GM12891 (cell line): ENCODE results near the gene CCDC71.

ENCODE experiments used
- PAX5 ChIP-seq: IDR thresholded peaks from 2 replicates; pipeline ENCODE4 v1.6.1; 2011; ENCODE audit warnings: low read length, moderate library complexity, mild to moderate bottlenecking; ENCODE audit not compliant: insufficient read depth, severe bottlenecking
- POLR2A ChIP-seq: IDR thresholded peaks from 2 replicates; pipeline ENCODE4 v1.6.1; 2011; ENCODE audit warnings: low read depth, low read length, control low read depth
- POLR2AphosphoS5 ChIP-seq: IDR thresholded peaks from 2 replicates; pipeline ENCODE4 v1.6.1; 2011; ENCODE audit warnings: low read depth, low read length, control low read depth
- POU2F2 ChIP-seq: IDR thresholded peaks from 2 replicates; pipeline ENCODE4 v1.6.1; 2011; ENCODE audit warnings: low read depth, mild to moderate bottlenecking, control low read depth, low read length, moderate library complexity
- TAF1 ChIP-seq: IDR thresholded peaks from 2 replicates; pipeline ENCODE4 v1.6.1; 2011; ENCODE audit warnings: low read depth, low read length, control low read depth

DNA sequence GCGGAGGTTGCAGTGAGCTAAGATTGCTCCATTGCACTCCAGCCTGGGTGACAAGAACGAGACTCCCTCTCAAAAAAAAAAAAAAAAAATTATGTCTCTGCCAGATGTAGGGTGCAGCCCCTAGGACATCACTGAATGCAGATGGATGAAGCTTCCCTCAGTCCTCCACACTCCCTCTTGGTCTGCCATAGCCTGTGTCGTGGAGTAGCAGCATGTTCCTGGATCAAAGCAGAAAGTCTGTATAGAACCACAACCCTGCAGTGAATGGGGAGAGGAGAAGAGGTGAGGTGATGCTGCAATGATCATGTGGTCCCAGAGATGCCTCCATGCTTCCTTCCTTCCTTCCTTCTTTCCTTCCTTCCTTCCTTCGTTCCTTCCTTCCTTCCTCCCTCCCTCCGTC lies 18.0 kb downstream of the CCDC71 start:
- TF ChIP-seq TAF1 (no peak), POLR2AphosphoS5 (no peak), POLR2A (no peak), POU2F2 (no peak), PAX5 (no peak)
